Tibial artery (tissue), 4 donors: ENCODE data around the gene DEAF1.
"Not testable (repeated sequence)": the region's sequence is repeated elsewhere in the genome, so short reads cannot be mapped to it uniquely, and the experiment has no call there.

Source experiments
- DNase-seq, 2 donors: peaks; one replicate each; pipeline ENCODE4 v3.0.0-alpha.2; 2019
- H3K27ac ChIP-seq, 2 donors: fragments of 200-600 bp; sonication (generic) in 1 of 2; 1 replicate in 1 of 2; 2 replicates in 1 of 2; pipeline ENCODE4 v1.5.1; 2018 to 2019; ENCODE audit warnings: mild to moderate bottlenecking in 1 of 2
- H3K27me3 ChIP-seq, 2 donors: fragments of 200-600 bp; sonication (generic) in 1 of 2; one replicate each; pipeline versions ENCODE4 v1.5.1 to v1.6.0; 2016 to 2019
- H3K36me3 ChIP-seq, 3 donors: fragments of 200-600 bp; sonication (generic) in 2 of 3; one replicate each; pipeline ENCODE4 v1.5.1; 2016 to 2019; ENCODE audit warnings: mild to moderate bottlenecking in 2 of 3
- H3K4me1 ChIP-seq, 4 donors: fragments of 200-600 bp; sonication (generic) in 2 of 4; 1 replicate in 3 of 4; 2 replicates in 1 of 4; pipeline ENCODE4 v1.5.1; 2016 to 2019
- H3K4me3 ChIP-seq, 2 donors: fragments of 200-600 bp; sonication (generic) in 1 of 2; 1 replicate in 1 of 2; 2 replicates in 1 of 2; pipeline ENCODE4 v1.5.1; 2018 to 2019; ENCODE audit warnings: mild to moderate bottlenecking in 2 of 2
- H3K9me3 ChIP-seq, 3 donors: fragments of 200-600 bp; sonication (generic) in 1 of 3; one replicate each; pipeline ENCODE4 v1.5.1; 2016 to 2019
- intact Hi-C: fragments of 100-400 bp; cut with DNase I; formaldehyde crosslinking; loops from one replicate; pipeline ENCODE4 v1.15.0; 2023; ENCODE audit warnings: low total_unique reads
- TF ChIP-seq, protein P1 (sequence below), 2 experiments: fragments of 200-600 bp in 1 of 2; fragments of 450-650 bp in 1 of 2; IDR thresholded peaks; one replicate each; pipeline ENCODE4 v1.5.1; 2017 to 2019; ENCODE audit warnings: antibody characterized with exemption in 2 of 2, mild to moderate bottlenecking in 1 of 2, moderate library complexity in 1 of 2

The DEAF1 gene

DNA sequence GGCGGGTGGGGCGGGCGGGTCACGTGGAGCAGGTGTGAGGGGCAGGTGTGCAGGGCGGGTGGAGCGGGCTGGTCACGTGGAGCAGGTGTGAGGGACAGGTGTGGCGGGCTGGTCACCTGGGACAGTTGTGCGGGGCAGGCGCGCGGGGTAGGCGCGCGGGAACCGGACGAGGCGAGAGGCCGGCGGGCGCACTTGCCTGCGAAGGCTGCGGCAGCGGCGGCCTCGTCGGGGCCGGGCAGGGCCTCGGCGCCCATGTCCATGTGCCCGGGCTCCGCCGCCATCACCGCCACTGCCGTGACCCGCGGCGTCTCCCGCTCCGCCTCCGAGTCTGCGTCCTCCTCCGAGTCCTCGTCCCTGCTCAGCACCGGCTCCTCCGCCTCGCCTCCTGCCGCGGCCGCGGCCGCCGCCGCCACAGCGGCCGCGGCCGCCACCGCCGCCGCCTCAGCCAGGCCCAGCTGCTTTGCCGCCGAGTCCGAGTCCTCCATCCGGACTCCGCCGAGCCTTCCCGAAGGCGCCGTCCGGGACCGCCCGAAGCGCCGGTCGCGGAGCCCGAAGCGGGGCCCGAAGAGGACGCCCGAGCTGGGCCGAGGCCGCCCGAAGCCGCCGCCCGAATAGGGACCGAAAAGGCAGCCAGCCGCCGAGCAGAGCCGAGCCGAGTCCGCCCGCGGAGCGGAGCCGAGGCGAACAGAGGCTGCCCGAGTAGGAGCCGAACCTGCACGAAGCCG, at the start of gene DEAF1:
DEAF1 (minus strand) TSS at position 660 of the 725 bp plus-strand sequence; CDS start at position 485, 175 bp downstream.
- intact Hi-C loops, result no loop called here
- H3K27ac ChIP-seq, result peak within 1 kb of the TSS; percentile 95 to 99
- peaks cover 0 to 12% (median 2%) of the 10 kb centered on the region in 3 donors for H3K36me3 ChIP-seq
- TF ChIP-seq, protein P1, sequence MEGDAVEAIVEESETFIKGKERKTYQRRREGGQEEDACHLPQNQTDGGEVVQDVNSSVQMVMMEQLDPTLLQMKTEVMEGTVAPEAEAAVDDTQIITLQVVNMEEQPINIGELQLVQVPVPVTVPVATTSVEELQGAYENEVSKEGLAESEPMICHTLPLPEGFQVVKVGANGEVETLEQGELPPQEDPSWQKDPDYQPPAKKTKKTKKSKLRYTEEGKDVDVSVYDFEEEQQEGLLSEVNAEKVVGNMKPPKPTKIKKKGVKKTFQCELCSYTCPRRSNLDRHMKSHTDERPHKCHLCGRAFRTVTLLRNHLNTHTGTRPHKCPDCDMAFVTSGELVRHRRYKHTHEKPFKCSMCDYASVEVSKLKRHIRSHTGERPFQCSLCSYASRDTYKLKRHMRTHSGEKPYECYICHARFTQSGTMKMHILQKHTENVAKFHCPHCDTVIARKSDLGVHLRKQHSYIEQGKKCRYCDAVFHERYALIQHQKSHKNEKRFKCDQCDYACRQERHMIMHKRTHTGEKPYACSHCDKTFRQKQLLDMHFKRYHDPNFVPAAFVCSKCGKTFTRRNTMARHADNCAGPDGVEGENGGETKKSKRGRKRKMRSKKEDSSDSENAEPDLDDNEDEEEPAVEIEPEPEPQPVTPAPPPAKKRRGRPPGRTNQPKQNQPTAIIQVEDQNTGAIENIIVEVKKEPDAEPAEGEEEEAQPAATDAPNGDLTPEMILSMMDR (IDR thresholded peaks at IDR 0.05), result no peak
- no peaks in the 10 kb centered on the region for H3K27me3 ChIP-seq
- no peaks in the 10 kb centered on the region for H3K9me3 ChIP-seq
- H3K4me1 ChIP-seq, result peaks cover 0 to 54% (median 33%) of the 10 kb centered on the region in 4 donors
- DNase-seq, result peak; percentile 98 to 99
- H3K4me3 ChIP-seq, result peak within 1 kb of the TSS; percentile 93 to 94

DNA sequence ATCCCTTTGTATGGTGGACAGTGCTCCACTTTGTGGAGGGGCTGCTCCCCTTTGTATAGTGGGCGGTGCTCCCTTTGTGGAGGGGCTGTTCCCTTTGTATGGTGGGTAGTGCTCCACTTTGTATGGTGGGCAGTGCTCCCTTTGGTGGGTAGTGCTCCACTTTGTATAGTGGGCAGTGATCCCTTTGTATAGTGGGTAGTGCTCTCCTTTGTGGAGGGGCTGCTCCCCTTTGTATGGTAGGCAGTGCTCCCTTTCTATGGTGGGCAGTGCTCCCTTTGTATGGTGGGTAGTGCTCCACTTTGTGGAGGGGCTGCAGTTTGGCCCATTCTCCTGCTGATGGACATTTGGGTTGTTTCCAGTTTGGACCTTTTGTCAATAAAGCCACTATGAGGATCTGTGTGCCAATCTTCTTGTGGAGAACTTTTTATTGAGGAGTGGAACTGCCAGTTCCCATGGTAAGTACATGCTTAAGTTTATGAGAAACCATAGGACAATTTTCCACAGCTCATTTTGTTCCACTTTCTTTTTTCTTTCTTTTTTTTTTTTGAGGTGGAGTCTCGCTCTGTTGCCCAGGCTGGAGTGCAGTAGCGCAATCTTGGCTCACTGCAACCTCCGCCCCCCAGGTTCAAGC, 47.7 kb upstream of the DEAF1 start:
- TF ChIP-seq, protein P1 (IDR thresholded peaks at IDR 0.05), result no peak
- Histone ChIP-seq H3K27ac (no peak overlapping the region), H3K27me3 (peaks cover 0 to 10% of the 10 kb centered on the region in 2 donors), H3K4me3 (no peak overlapping the region), H3K9me3 (no peaks in the 10 kb centered on the region), H3K4me1 (peaks cover 0 to 10% (median 6%) of the 10 kb centered on the region in 4 donors), H3K36me3 (no peaks in the 10 kb centered on the region)
- intact Hi-C loops, result no loop called here
- DNase-seq, result no peak

- TF ChIP-seq, protein P1 (IDR thresholded peaks at IDR 0.05), result no peak
- intact Hi-C loops, result no loop called here
- H3K9me3 ChIP-seq, result no peaks in the 10 kb centered on the region
- H3K4me1 ChIP-seq, result peaks cover 0 to 9% (median 6%) of the 10 kb centered on the region in 4 donors
- no peak for DNase-seq
- H3K36me3 ChIP-seq, result no peaks in the 10 kb centered on the region
- H3K27ac ChIP-seq, result no peak overlapping the region
- peaks cover 0 to 12% of the 10 kb centered on the region in 2 donors for H3K27me3 ChIP-seq
- no peak overlapping the region for H3K4me3 ChIP-seq
Measured at GRCh38 chr11:742156-742546, 47.1 kb upstream of the DEAF1 start.

- intact Hi-C loops, result not testable (repeated sequence)
Measured at GRCh38 chr11:737899-738298, 42.9 kb upstream of the DEAF1 start.

DNA sequence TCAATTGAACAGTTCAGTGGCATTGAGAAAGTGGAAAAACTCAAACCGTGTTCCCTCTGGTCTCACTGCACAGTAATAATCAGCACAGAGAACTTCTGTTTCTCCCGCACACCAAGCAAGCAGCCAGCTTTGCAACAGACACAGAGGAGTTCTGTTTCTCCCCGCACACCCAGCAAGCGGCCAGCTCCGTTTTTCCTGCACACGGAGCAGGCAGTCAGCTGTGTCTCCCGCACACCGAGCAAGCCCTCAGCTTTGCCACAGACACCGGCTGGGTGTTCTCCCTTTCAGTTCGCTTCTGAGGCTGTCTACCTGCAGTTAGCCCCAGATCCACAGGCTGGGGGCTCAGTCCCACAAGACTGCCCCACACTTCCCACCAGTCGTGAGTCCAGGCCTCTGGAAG, 42.3 kb upstream of the DEAF1 start:
- no peak for DNase-seq
- H3K27ac ChIP-seq, result no peak overlapping the region

More at GRCh38 chr11:737899-738298, 42.9 kb upstream of the DEAF1 start:
- DNase-seq, H3K9me3 ChIP-seq, H3K36me3 ChIP-seq, H3K4me1 ChIP-seq, H3K27ac ChIP-seq, H3K4me3 ChIP-seq: not testable (repeated sequence)
- H3K27me3 ChIP-seq, result peaks cover 0 to 34% of the 10 kb centered on the region in 2 donors

DNA sequence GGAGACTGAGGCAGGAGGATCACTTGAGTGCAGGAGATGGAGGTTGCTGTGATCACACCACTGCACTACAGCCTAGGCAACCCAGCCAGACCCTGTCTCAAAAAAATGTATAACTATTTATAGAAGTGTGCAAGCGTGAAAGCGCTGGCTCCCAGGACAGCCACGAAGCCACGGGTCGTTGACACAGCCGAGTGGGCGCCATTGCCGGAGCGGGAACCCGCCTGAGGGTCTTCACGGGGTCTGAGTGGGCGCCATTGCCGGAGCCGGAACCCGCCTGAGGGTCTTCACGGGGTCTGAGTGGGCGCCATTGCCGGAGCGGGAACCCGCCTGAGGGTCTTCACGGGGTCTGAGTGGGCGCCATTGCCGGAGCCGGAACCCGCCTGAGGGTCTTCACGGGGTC, 39.5 kb upstream of the DEAF1 start:
- H3K36me3 ChIP-seq, intact Hi-C loops, DNase-seq, H3K4me1 ChIP-seq, H3K4me3 ChIP-seq, H3K27ac ChIP-seq, H3K9me3 ChIP-seq: not testable (repeated sequence)
- H3K27me3 ChIP-seq, result peaks cover 0 to 52% of the 10 kb centered on the region in 2 donors

More for the DNA sequence above, 42.3 kb upstream of the DEAF1 start:
- Histone ChIP-seq H3K36me3 (no peaks in the 10 kb centered on the region), H3K4me3 (no peak overlapping the region), H3K4me1 (no peaks in the 10 kb centered on the region), H3K9me3 (no peaks in the 10 kb centered on the region), H3K27me3 (peaks cover 0 to 39% of the 10 kb centered on the region in 2 donors)
- intact Hi-C loops, result no loop called here
- TF ChIP-seq, protein P1 (IDR thresholded peaks at IDR 0.05), result no peak
